ENCODE results near the gene EFCAB12. TPM values are rescaled to one million over a fixed set of nuclear protein-coding genes. Genes with fewer than 3 reads are reported as not detected.
"Not testable (repeated sequence)": the region's sequence is repeated elsewhere in the genome, so short reads cannot be mapped to it uniquely, and the experiment has no call there.

Gene EFCAB12
- polyA plus RNA-seq, 3 donors: 0.45 to 1.1 (median 0.56) TPM

DNA sequence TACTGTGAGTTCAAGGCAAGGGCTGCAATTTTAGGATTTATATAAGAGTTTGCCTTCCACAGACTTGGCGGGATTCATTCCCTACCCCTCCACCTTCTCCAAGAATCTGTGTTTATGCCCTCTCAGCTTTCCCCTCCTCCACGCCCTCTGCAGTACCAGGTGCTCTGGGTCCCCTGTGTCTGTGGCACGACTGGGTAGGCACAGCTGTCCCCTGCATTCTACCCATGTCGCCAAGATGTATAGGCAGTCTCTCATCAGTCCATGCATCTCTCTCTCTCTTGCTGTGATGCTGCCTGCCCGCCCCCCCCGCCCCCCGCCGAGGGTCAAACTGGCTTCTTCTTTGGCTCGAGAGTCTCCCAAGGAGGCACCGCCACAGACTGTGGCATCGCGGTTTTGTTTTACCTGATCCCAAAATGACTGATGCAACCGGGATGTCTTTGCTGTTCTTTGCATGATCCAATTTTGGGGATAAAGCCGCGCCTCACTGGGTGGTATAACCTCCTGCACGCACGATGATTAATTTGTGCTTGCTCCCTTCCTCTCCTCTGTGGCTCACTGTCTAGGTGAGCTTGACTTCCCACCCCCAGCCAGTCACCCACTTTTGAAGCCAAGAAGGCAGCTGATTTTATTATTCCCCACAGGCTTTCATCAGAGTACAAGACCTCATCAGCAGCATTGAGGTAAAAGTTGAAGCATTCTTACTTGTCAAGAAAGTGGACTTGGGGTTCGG lies 43.7 kb downstream of the EFCAB12 start:
- 67 to 80% (median 77%) methylated on average over 18 of the region's 18 CpGs for WGBS, 3 donors
- no peak overlapping the region for H3K27ac ChIP-seq (ENCODE audit: low read depth, low read length)

DNA sequence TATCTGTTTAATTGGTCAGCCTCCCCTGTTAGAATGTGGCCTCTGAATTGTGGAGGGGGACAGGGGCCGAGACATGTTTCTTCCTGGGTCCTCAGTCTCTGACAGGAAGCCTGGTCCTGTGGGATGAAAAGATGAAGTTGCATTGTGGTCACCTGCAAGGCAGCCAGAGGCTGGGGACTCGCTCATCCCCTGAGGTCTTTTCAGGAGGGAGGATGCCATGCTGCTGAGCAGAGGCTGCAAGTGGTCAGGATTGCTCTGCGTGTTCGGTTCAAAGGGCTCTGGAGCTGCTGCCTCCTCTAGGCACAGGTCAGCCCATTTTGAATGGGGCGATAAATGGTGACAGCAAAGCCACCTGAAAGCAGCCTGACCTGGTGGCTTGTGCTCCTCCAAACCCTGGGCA lies 44.3 kb downstream of the EFCAB12 start:
- H3K27ac ChIP-seq (ENCODE audit: low read depth, low read length): not testable (repeated sequence)
- WGBS, 3 donors: 74 to 82% (median 80%) methylated on average over 5 of the region's 5 CpGs

DNA sequence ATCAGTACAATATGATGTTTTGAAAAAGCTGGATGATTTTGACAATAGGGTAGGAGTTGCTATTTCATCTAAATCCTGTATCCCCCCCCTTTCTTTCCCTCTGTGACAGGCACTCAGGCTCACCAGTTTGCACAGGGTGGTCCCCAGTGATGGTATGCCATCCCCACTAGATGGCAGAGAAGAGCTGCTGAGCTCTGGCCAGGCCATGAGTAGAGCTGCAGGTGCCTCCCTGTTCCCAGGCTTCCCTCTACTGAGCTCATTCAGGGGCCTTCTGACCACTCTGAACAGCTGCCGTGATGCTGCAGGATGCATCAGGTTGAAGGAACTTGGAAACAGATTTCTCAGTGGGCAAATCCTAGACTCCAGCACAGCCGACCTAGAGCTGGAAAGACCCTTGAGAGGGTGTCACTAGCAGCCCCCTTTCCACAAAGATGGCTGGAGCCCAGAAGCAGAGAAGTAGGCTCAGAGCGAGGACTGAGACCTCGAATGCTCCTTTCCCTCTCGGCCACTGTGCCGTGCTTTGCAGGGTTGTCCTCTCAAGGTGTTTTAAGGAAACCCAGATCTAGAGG lies 45.1 kb downstream of the EFCAB12 start:
- no peak overlapping the region for H3K27ac ChIP-seq (ENCODE audit: low read depth, low read length)
- WGBS, 3 donors: 52 to 68% (median 63%) methylated on average over 6 of the region's 6 CpGs

GRCh38 chr3:129382366-129382765 lies 46.1 kb downstream of the EFCAB12 start:
- 80 to 93% (median 90%) methylated on average over 2 of the region's 2 CpGs for WGBS, 3 donors
- no peak overlapping the region for H3K27ac ChIP-seq (ENCODE audit: low read depth, low read length)

- no peak overlapping the region for H3K27ac ChIP-seq (ENCODE audit: low read depth, low read length)
- 72 to 86% (median 76%) methylated on average over 7 of the region's 7 CpGs for WGBS, 3 donors
These were observed 48.7 kb downstream of the EFCAB12 start for GRCh38 chr3:129379582-129380358.

GRCh38 chr3:129378949-129379348 lies 49.5 kb downstream of the EFCAB12 start:
- 25 to 65% (median 50%) methylated on average over 1 of the region's 1 CpG for WGBS, 3 donors
- H3K27ac ChIP-seq (ENCODE audit: low read depth, low read length): no peak overlapping the region

GRCh38 chr3:129377615-129378014 lies 50.8 kb downstream of the EFCAB12 start:
- 83 to 95% (median 92%) methylated on average over 2 of the region's 2 CpGs for WGBS, 3 donors
- H3K27ac ChIP-seq (ENCODE audit: low read depth, low read length): no peak overlapping the region

DNA sequence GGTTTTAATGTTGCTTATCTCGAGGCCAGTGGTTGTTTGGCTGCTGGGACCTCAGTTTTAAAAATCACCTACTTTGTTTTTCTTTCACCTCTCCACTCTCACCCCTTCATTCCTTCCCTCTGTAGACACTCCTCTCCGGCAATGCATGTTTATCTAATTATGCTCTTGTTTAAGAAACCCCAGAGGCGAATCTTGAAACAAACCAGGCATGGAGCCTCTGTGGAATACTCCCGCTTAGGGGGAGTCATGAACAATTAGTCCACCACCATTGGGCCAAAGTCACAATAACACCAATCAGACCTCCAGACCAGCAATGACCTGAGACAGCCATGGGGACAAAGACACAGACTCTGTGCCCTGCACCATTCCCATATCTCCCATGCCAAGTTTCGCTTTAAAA lies 53.3 kb downstream of the EFCAB12 start:
- H3K27ac ChIP-seq (ENCODE audit: low read depth, low read length): no peak overlapping the region
- 69 to 86% (median 84%) methylated on average over 5 of the region's 5 CpGs for WGBS, 3 donors

DNA sequence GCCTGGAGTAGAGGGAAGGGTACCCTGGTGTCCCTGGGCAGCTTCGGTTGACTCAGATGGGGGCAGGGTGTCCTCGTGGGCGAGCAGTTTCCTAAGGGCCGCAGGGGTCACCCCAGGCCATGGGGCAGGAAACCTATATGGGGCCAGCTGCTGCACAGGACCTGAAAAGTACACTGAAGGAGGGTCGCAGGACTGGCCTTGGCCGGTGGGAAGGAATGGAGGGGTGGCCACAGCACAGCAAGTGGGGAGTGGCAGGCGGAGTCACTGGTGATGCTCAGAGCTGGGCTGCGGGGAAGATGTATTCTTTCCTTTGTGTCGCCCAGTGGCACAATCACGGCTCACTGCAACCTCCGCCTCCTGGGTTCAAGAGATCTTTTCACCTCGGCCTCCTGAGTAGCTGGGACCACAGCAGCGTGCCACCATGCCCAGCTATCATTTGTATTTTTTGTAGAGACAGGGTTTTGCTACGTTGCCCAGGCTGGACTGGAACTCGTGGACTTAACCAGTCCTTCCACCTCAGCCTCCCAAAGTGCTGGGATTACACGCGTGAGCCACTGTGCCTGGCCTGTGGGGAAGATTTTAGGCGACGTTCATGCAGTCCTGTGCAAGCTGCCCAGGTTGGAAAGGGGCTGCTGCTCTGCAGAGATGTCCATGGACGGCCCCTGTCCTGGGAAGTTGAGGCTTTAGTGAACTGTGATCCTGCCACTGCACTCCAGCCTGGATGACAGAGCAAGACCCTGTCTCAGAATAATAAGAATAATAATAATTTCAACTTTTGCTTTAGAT lies 57.2 kb downstream of the EFCAB12 start:
- 68 to 82% (median 76%) methylated on average over 20 of the region's 20 CpGs for WGBS, 3 donors
- H3K27ac ChIP-seq (ENCODE audit: low read depth, low read length): no peak overlapping the region

- no peak overlapping the region for H3K27ac ChIP-seq (ENCODE audit: low read depth, low read length)
- 86 to 96% (median 92%) methylated on average over 5 of the region's 5 CpGs for WGBS, 3 donors
These were observed 58.0 kb downstream of the EFCAB12 start for GRCh38 chr3:129370248-129370964.

DNA sequence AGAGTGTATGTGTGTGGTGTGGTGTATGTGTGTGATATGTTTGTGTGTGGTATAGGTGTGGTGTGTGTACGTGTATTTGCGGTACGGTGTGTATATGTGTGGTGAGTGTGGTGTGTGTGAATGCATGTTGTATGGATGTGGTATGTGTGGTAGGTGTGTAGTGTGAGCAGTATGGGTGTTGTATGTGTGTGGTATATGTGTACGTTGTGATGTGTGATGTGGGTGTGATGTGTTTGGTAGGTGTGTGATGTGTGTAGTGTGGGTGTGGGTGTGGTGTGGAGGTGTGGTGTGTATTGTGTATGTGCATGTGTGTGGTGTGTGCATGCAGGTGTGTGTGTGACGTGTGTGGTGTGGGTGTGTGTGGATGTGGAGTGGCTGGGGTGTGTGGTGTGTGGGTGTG lies 58.7 kb downstream of the EFCAB12 start:
- WGBS, 3 donors: 94 to 97% (median 94%) methylated on average over 5 of the region's 5 CpGs
- H3K27ac ChIP-seq (ENCODE audit: low read depth, low read length): no peak overlapping the region

GRCh38 chr3:129367821-129368220 lies 60.6 kb downstream of the EFCAB12 start:
- WGBS, 3 donors: 65 to 73% (median 68%) methylated on average over 5 of the region's 5 CpGs
- no peak overlapping the region for H3K27ac ChIP-seq (ENCODE audit: low read depth, low read length)

DNA sequence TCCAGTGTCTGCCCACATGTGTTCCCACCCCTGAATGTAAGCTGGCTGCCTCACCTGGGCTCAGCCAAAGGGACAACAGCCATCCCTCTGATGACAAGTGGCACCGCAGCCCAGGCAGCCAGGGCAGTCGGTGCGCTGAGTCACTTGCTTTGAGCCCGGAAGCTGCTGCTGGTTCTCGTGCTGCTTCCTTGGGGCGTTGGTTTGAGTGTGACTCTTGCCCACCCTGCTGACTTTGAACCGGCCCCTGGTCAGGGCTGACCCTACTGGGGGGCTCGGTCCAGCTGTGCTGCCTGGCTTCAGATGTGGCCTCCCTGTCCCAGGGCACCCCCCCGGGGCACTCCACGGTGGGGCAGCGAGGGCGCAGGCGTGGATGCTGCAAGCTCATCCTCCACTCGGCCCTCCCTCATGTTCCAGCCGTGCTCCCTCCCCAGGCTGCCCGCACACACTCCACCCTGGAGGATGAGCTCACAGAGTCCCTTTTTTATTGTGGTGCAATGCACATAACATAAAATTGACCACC lies 62.1 kb downstream of the EFCAB12 start:
- H3K27ac ChIP-seq (ENCODE audit: low read depth, low read length): no peak overlapping the region
- WGBS, 3 donors: 85 to 91% (median 89%) methylated on average over 16 of the region's 16 CpGs

DNA sequence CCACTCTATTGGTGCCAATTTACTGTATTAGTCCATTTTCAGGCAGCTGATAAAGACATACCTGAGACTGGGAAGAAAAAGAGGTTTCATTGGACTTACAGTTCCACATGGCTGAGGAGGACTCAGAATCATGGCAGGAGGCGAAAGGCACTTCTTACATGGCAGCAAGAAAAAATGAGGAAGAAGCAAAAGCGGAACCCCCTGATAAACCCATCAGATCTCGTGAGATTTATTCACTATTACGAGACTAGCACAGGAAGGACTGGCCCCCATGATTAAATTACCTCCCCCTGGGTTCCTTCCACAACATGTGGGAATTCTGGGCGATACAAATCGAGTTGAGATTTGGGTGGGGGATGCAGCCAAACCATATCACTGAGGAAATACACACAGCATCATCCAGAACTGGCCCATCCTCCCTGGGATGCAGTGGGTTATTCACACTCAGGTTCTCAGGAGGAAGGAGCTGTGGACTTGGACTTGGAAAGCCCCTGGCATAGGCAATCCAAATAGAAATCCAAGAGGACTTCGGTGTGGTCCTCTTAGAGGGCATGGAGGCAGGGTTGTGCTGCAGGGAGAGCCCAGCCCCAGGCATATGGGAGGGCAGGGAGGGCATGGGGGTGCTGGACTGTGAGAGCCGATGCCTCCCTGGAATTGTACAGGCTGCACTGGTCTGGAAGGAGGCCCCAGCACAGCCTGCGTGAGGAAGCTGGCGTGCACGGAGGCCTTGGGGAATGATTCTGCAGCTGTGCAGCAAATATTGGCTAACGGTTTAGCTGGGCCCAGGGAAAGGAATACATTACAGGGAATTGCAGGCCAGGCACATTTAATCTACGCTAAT lies 62.9 kb downstream of the EFCAB12 start:
- WGBS, 3 donors: 51 to 63% (median 58%) methylated on average over 13 of the region's 13 CpGs
- H3K27ac ChIP-seq (ENCODE audit: low read depth, low read length): no peak overlapping the region

- not testable (repeated sequence) for H3K27ac ChIP-seq (ENCODE audit: low read depth, low read length)
- 58 to 72% (median 63%) methylated on average over 2 of the region's 2 CpGs for whole genome bisulfite sequencing, 3 donors
These were observed 63.6 kb downstream of the EFCAB12 start for GRCh38 chr3:129364811-129365210.

- 95 to 97% (median 97%) methylated on average over 9 to 28 of the region's 28 CpGs for WGBS, 3 donors
- not testable (repeated sequence) for H3K27ac ChIP-seq (ENCODE audit: low read depth, low read length)
These were observed 65.1 kb downstream of the EFCAB12 start for GRCh38 chr3:129363356-129363755.
